GM03348 (cell line): ENCODE measurements around the gene CCL13.

Source experiments
- DNase-seq: peaks from one replicate; pipeline ENCODE4 v3.0.0; 2012; ENCODE audit warnings: low spot score

Gene CCL13

DNA sequence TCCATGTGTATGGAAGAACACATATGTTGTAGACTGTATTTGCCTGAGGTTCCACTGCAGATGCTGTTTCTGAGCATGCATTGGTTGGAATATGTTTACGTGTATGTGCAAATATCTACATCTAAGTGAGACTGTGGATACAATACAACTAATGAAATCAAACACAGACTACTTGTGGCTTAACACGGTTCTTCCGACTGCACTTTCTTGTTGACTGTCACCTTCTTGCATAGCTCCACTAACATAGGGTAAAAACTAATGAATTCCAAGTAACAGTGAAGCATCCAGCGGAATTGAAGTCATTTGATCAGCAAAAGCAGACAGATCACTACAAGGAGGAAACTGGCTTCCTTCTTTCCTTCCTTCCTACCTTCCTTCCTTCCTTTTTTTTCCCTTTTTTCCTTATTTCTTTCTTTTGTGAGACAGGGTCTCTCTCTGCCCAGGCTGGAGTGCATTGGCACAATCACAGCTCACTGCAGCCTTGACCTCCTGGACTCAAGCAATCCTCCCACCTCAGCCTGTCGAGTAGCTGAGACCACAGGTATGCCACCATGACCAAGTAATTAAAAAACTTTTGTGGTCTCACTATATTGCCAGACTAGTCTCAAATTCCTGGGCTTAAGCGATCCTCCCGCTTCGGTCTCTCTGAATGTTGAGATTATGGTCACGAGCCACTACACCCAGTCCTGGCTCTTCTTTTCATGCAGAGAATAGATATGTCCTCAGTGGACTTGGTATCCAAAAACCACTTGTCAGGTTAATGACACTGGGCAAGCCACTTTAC is 28.7 kb downstream of the CCL13 start:
- DNase-seq: no peak

DNA sequence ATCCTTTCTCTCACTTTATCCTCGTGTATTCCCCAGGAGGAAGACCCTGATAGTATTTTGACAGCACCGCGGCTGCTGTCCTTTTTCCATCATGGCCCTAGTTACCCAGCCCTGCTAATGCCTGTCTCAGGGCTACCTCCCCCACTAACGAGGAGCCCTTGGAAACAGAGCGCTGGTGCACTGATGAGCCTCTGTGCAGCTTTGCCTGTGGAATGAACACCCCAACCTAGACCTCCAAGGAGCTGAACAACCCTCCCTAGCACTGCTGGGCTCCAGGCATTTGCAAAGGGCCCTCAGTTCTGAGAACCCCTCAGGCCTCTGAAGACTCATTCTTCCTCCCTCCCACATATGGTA is 30.0 kb downstream of the CCL13 start:
- DNase-seq: no peak

DNA sequence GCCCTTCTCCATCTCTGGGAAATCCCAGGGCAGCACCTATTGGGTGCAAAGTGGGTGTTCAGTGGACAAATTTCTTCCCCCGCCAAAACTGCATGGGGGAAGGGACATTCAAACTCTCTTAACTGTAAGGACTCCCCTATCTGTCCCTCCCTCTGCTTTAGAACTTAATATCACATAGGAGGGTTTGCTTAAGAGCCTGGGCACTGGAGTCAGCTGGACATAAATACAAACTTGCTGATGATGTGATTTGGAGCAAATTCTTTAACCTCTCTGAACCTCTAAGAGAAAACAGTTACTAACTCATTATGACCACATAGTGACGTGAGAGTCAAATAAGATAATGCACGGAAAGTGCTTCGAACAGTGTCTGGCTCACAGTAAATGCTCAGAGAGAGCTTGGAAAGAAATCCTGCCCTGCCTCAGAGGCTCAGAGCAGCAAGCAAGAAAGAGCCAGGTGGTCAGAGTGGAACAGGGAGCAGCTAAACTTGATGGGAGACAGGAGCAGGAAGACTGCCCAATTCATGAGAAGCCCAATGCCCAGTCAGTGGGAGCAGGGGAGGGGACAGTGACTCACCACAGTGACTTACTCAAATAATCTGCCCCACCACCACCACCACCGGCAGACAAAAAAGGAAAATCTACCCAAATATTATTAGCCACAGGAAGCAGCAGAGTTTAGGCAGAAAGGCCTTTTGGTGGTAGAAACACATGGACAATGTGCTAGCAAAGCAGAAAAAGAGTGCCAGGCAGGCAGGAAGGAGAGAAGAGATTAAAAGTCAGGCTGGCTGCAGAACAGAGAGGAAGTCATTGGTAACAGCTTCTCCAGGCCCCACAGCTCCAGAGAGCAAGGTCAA is 30.6 kb downstream of the CCL13 start:
- DNase-seq: no peak

DNA sequence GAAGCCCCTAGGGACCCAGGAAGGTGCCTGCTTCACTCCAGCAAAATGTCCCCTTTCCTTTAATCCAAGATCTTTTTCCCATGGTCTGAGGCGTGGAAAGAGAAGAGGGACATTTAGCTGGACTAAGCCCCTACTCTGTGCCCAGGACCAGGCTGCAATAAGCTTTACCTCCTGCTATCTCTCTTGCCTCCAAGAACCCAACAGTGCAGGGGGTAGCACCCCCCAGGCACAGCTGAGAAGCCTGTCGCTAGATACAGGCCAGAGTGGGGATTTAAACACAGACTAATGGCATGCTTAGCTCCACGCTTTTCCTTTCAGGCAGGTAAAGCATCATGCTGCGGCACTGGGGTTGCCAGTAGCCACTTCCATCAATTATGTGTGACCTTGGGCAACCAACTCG is 31.3 kb downstream of the CCL13 start:
- no peak for DNase-seq

DNA sequence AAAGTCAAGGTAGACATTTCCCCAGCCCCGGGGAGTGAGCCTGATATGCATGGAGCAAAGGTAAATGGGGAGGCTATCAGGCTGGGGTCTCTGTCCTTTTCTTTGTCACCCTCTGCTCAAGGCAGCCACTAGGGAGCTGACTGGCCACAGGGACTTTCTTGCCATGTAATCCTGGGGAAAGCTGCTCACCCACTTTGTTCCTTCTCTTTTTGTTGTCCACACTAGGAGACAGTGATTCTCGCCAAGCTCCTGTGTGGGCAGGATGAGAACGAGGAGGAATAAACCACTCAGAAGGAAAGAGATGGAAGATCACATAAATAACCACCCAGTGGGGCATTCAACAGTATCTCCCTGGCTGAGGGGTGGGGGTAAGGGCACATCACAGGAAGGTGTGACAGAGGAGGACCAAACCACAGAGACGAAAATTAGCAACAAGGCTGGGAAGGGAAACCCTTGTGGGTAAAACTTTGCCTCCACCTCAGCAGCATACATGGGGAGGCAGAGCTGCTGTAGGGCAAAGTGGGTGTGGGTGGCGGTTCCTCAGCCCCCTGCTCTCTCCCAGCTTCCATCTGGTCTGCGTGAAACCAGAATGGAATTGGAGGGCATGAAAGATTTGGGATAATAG is 33.0 kb downstream of the CCL13 start:
- DNase-seq: no peak

DNA sequence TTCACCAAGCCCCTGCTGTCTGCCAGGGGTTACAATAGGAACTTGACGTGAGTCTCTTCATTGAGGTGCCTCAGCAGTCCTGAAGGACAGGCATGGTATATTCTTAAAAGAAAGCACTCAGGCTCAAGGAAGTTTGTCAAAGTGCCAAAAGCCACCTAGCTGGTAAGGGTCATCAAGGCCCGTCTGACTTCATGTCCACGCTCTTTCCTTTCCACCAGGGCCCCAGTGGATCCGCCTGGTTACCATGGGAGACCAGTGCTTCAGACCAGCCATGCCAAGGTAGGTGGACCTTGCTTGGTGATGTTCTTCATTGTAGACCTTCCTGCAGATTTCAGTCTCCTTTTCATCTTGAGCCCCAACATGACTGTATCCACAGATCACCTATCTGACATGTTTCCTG is 34.4 kb downstream of the CCL13 start:
- DNase-seq: no peak

DNA sequence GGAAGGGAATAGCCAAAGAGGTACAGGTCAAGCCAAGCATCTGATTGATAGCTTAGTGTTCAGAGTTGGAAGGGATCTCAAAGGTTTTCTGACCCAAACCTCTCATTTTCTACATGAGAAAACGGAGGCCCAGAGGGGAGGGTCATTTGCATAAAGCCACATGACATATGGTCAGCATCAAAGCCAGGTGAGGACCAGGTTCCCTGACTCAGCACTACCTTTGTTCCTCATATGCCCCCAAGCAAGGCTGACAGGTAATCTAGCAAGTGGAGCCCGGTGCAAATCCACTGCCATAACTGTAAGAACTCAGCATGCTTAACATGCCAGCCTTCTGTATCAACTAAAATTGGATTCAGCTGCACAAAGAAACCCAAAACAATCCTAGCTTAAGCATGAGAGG is 35.0 kb downstream of the CCL13 start:
- DNase-seq: no peak

DNA sequence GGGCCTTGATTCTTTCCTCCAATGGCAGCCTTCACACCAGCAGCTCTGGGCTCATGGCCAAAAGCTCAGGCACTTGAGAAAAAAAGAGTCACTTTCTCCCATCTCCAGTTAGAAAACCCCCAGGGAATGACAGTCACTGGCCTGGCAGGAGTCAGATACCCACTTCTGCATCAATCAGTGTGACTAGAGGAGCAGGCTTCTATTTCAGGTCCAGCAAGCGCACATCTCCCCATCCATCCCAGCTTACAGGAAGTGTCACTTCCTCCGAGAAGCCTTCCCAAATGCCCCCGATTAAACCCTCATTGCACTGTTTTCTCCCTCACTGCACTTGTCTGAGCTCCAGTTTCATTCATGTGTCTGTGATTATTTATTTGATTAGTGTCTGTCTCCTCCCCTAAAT is 37.1 kb downstream of the CCL13 start:
- DNase-seq: no peak

DNA sequence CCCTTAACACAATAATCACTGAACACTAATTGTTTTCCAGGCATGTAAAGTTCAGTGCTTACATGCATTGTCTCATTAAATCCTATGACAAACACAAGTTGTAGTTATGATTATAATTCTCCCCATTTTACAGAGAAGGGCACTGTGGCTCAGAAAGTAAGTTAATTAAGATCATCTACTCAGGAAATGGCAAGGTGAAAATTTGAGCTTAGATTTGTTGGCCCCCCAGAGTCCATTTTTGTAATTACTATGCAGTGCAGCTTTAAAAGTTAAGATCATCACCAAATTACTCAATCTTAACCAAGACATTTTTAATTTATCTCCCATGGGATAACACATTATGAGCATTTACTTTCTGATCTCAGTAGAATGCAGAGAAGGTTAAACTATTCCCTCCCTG is 41.0 kb downstream of the CCL13 start:
- no peak for DNase-seq

DNA sequence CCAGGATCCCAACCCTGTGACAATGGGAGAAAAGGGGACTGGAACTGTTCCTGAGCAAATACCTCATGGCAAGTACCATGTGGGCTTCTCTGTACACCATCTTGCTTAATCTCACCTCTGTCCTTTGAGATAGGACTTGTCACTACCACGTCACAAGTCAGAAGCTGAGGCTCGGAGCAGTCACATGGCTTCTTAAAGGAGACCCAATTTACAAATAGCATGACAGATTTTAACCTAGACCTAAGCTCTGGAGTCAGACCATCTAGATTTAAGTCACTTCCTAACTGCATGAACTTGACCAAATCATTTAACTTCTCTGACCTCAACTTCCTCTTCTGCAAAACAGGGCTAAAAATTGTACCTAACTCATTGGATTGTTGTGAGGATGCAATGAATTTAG is 42.7 kb downstream of the CCL13 start:
- DNase-seq: no peak

DNA sequence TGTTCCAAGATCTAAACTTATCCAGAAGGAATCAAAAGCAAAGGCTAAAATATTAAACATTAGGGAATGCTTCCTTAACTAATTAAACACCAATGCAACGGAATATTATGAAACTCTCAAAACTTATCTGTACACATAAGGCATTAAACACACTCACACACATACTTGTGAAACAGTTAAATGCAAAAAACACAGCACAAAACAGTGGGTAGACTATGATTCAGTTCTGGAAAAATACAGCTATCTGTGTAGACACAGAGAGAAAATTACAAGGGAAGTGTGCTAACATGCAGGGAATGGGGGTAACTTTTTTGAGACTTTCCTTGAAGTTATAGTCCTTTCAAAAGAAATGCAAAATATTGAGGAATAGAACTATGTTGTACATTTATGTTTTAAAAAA is 43.4 kb downstream of the CCL13 start:
- no peak for DNase-seq

DNA sequence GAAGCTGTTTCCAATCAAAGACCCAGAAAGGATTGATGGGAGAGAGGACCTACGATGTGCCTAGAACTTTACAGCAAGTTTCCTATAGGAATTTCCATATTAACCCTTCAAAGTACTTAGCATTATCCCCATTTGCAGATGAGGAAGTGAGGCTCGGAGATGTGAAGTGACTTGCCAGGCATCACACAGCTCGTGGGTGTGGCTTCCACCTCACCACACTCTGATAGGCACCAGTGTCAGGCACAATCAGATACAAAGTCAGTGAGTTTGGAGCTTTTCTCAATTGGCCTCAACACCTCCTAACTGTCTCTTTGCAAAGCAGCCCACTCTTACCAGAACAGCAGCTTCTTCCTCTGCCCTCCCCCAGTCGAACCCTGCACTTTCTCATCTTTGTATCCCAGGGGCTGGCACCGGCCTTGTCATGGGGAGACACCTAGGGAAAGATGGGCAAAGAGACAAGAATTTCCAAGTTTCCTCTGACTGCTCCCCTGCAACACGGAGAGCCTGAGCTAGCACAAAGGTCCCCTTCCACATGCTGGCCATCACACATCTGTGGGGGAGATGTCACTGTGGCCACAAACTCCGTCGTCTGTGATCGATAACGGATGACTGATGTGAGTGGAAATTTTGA is 44.1 kb downstream of the CCL13 start:
- no peak for DNase-seq

DNA sequence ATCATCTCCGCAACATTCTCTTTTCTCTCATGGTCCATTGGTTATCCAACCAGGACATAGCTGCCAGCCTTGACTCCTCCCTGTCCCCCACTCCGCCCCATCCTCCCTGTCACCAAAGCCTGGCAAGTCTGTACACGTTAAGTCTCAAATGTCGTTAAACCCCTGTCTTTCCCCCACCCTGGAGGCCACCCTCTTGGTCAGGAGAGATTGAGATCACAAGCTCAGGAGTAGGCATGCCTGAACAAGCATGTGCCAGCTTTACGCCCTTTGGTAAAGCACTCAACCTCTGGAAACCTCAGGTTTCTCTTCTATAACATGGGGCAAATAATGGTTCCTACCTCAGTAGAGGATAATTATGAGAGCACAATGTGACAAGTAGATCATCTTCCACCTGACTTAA is 44.9 kb downstream of the CCL13 start:
- no peak for DNase-seq

DNA sequence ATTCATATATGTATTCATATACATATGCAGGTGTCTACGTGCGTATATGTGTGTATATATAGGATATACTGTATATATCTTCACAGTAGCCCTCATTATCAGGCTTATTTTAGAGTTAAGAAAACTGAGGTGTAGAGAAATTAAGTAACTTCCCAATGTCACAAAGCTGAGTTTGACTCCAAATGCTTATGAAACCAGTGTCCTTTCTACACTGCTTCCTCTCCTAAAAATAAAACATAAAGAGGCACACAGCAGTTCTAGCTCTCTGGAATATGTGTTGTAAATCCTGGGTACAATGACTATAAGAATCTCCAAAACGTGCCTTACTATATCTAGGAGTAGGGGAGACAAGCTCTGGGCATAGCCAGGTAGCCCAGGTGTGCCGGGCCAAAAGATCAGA is 46.7 kb downstream of the CCL13 start:
- no peak for DNase-seq

DNA sequence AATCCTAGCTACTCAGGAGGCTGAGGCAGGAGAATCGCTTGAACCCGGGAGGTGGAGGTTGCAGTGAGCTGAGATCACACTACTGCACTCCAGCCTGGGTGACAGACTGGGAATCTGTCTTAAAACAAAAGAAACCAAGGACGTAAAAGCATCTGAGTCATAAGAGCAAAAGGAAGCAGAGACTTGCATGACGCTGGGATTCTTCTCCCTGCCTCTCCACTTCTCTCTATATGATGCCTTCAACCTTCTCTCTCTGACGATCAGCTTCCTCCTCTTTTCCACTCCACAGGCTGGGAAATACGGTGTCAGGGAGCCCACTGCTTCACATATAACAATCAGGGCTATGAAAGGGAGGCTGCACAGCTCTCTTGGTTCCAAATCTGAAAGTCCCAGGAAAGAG is 49.9 kb downstream of the CCL13 start:
- DNase-seq: no peak
